Measurements from ENCODE around the gene IFNA16. TPM values are rescaled to one million over a fixed set of nuclear protein-coding genes. Genes with fewer than 3 reads are reported as not detected.
"Not testable (repeated sequence)": the region's sequence is repeated elsewhere in the genome, so short reads cannot be mapped to it uniquely, and the experiment has no call there.

IFNA16 gene
- polyA plus RNA-seq, 2 of the 4 experiments (the other 2 are of a cell fraction): not detected

GRCh38 chr9:21228122-21228521 is 11.0 kb upstream of the IFNA16 start, which contains the start of gene IFNA17:
Gene IFNA17 (minus strand): TSS chr9:21228222. CDS start chr9:21228173, 49 bp downstream.
- ATAC-seq (no peak), FAIRE-seq (no peak), DNase-seq (ENCODE audit: low read depth in 1 of 2, low spot score in 1 of 2) (no peak)
- Histone ChIP-seq H3K27ac (no peak within 1 kb of the TSS), H3K4me1 (no peaks in the 10 kb centered on the region), H3K4me3 (no peak within 1 kb of the TSS), H3K4me2 (no peak within 1 kb of the TSS), H3K9me3 (no peaks in the 10 kb centered on the region)
- CTCF ChIA-PET: interaction anchor here (1.1 kb wide), 1 partner anchor 168 kb away, joined by 3 read pairs; no protein-coding TSS in a partner anchor
- POLR2A ChIA-PET: no interaction called here
- no peak for TF ChIP-seq HOXB5 (CRISPR knock-in tag; IDR thresholded peaks at IDR 0.05)
- no peak for TF ChIP-seq MAZ (IDR thresholded peaks at IDR 0.05; ENCODE audit: borderline replicate concordance, low read depth, low read length)
- TF ChIP-seq RAD21 (conservative IDR thresholded peaks at IDR 0.05 in 1 of 2, IDR thresholded peaks at IDR 0.05 in 1 of 2): no peak
- TF ChIP-seq HEYL (CRISPR knock-in tag; IDR thresholded peaks at IDR 0.05): no peak
- TF ChIP-seq HMGXB4 (CRISPR knock-in tag; IDR thresholded peaks at IDR 0.05; ENCODE audit: borderline replicate concordance): no peak
- TF ChIP-seq BHLHE40 (IDR thresholded peaks at IDR 0.05; ENCODE audit: low read depth, low read length): no peak
- TF ChIP-seq ZNF302 (CRISPR knock-in tag; IDR thresholded peaks at IDR 0.05): no peak
- no peak for TF ChIP-seq KDM5A (IDR thresholded peaks at IDR 0.05)
- WGBS (ENCODE audit: missing lambda C conversion rate): 30% methylated on average over 2 of the region's 2 CpGs

- H3K27ac ChIP-seq, H3K4me2 ChIP-seq, H3K4me1 ChIP-seq, H3K9me3 ChIP-seq, POLR2A ChIA-PET, FAIRE-seq, H3K4me3 ChIP-seq: not testable (repeated sequence)
- 15% methylated on average over 5 of the region's 5 CpGs for WGBS (ENCODE audit: missing lambda C conversion rate)
- ATAC-seq (peak; percentile 65 to 83; a peak in 3 of 6 replicates), DNase-seq (ENCODE audit: low read depth in 1 of 2, low spot score in 1 of 2) (peak; percentile 9 to 26)
- peak; percentile 55 for TF ChIP-seq CTCF (IDR thresholded peaks at IDR 0.05)
- 0 out of 3 replicates have a peak, but pooled peaks have one; percentile 13 for TF ChIP-seq SMC3 (IDR thresholded peaks at IDR 0.05)
- TF ChIP-seq RAD21 (conservative IDR thresholded peaks at IDR 0.05 in 1 of 2, IDR thresholded peaks at IDR 0.05 in 1 of 2): peak; percentile 53 to 58; a peak in 4 of 5 replicates
- CTCF ChIA-PET: interaction anchor here (1.0 to 1.9 kb wide), 8 partner anchors 10 to 577 kb away, joined by 3 to 8 read pairs (median 3); no protein-coding TSS in a partner anchor
Measured at GRCh38 chr9:21213411-21214326, 3.4 kb downstream of the IFNA16 start.

- H3K4me3 ChIP-seq; DNase-seq (ENCODE audit: low read depth in 1 of 2, low spot score in 1 of 2); H3K27ac ChIP-seq; H3K4me1 ChIP-seq; H3K9me3 ChIP-seq; ATAC-seq; POLR2A ChIA-PET; H3K4me2 ChIP-seq; FAIRE-seq: not testable (repeated sequence)
- no CpG with 5 or more reads among the region's 2 CpGs for WGBS (ENCODE audit: missing lambda C conversion rate)
- CTCF ChIA-PET: interaction anchor here (1.4 to 1.9 kb wide), 4 partner anchors 8 to 37 kb away, joined by 3 to 7 read pairs (median 4); no protein-coding TSS in a partner anchor
Measured at GRCh38 chr9:21212160-21212559, 5.0 kb downstream of the IFNA16 start.

- H3K27ac ChIP-seq; DNase-seq (ENCODE audit: low read depth in 1 of 2, low spot score in 1 of 2); POLR2A ChIA-PET; H3K4me2 ChIP-seq; H3K4me1 ChIP-seq; H3K9me3 ChIP-seq; H3K4me3 ChIP-seq; ATAC-seq; FAIRE-seq: not testable (repeated sequence)
- CTCF ChIA-PET: interaction anchor here (0.6 to 1.0 kb wide), 2 partner anchors 185 to 573 kb away, joined by 3 to 4 read pairs; no protein-coding TSS in a partner anchor
- 35% methylated on average over 2 of the region's 2 CpGs for WGBS (ENCODE audit: missing lambda C conversion rate)
Measured at GRCh38 chr9:21210782-21211181, 6.3 kb downstream of the IFNA16 start.

All from A549 (cell line).